Panc1 (cell line): ENCODE results near the gene BICDL2. TPM values are rescaled to one million over a fixed set of nuclear protein-coding genes. Genes with fewer than 3 reads are reported as not detected.

ENCODE experiments used
- ATAC-seq: fragments of 200-7000 bp; cut with Tn5 transposase; 2 replicates; pipeline ENCODE4 v1.9.1; 2020; ENCODE audit warnings: mild to moderate bottlenecking, moderate library complexity
- BruUV-seq: library from RNA; stranded (reverse); fragments of 400-500 nt; replicated peaks from 2 replicates; lab custom pipeline; 2021; lab: Mats Ljungman, UMichigan
- CTCF ChIA-PET: fragments of 300-600 bp; sonication (Branson Sonifier 250); formaldehyde crosslinking; loops from one replicate; lab custom pipeline; 2022; ENCODE audit warnings: antibody characterized with exemption; lab: Charles Lee
- POLR2A ChIA-PET: fragments of 300-600 bp; sonication (Branson Sonifier 250); formaldehyde crosslinking; loops from one replicate; lab custom pipeline; 2022; ENCODE audit warnings: antibody characterized with exemption; lab: Charles Lee
- DNase-seq: peaks from one replicate; pipeline ENCODE4 v3.0.0-alpha.2; 2010; ENCODE audit warnings: low read depth, low spot score
- H3K27ac ChIP-seq: 2 replicates; pipeline ENCODE4 v1.5.1; 2011; ENCODE audit warnings: mild to moderate bottlenecking, low read length, inconsistent platforms
- H3K27me3 ChIP-seq: fragments of 200-500 bp; sonication (Bioruptor generic); 2 replicates; pipeline ENCODE4 v1.6.0; 2014; ENCODE audit warnings: low read length, inconsistent platforms; ENCODE audit not compliant: control insufficient read depth, insufficient read depth
- H3K36me3 ChIP-seq: fragments of 200-500 bp; sonication (Bioruptor generic); 2 replicates; pipeline ENCODE4 v1.5.1; 2014; ENCODE audit warnings: inconsistent platforms, mild to moderate bottlenecking, low read length, moderate library complexity; ENCODE audit not compliant: control insufficient read depth, insufficient read depth
- H3K4me1 ChIP-seq: 2 replicates; pipeline ENCODE4 v1.5.1; 2011; ENCODE audit warnings: inconsistent platforms, mild to moderate bottlenecking, low read length, moderate library complexity; ENCODE audit not compliant: control insufficient read depth, insufficient read depth
- H3K4me3 ChIP-seq, 2 experiments: 2 replicates each; pipeline ENCODE4 v1.5.1; 2011 to 2012; ENCODE audit warnings: low read depth in 2 of 2, low read length in 2 of 2, mild to moderate bottlenecking in 2 of 2, inconsistent platforms in 1 of 2, moderate library complexity in 1 of 2
- H3K9me3 ChIP-seq: fragments of 200-500 bp; sonication (Bioruptor generic); 2 replicates; pipeline ENCODE4 v1.5.1; 2014; ENCODE audit warnings: low read depth, mild to moderate bottlenecking, inconsistent platforms, low read length, moderate library complexity; ENCODE audit not compliant: control insufficient read depth, insufficient read depth
- POLR2AphosphoS5 ChIP-seq: IDR thresholded peaks from 2 replicates; pipeline ENCODE4 v1.6.1; 2012; ENCODE audit warnings: mild to moderate bottlenecking, low read depth, low read length, moderate library complexity
- SIN3A ChIP-seq: IDR thresholded peaks from 2 replicates; pipeline ENCODE4 v1.6.1; 2012; ENCODE audit warnings: low read depth, mild to moderate bottlenecking, low read length, moderate library complexity, borderline replicate concordance; ENCODE audit not compliant: insufficient read depth
- TCF7L2 ChIP-seq: IDR thresholded peaks from 2 replicates; pipeline ENCODE4 v1.6.1; 2011; ENCODE audit warnings: mild to moderate bottlenecking, low read depth, low read length, inconsistent platforms
- in situ Hi-C: cut with HindIII; loops from 2 replicates; pipeline ENCODE4 v1.10.0; 2016; ENCODE audit warnings: low sequenced_read_pairs, low pct_unique_long_range_greater_than_20kb
- intact Hi-C: fragments of 100-400 bp; cut with micrococcal nuclease; formaldehyde crosslinking; loops from one replicate; pipeline ENCODE4 v1.10.0; 2022; ENCODE audit not compliant: unreplicated experiment
- total RNA-seq: library from RNA; stranded (reverse); gene quantifications from one replicate; pipeline ENCODE4 v1.2.1, GENCODE V29; 2021; ENCODE audit not compliant: unreplicated experiment
- TF ChIP-seq, protein P1 (sequence below), 2 experiments: IDR thresholded peaks; 2 replicates each; pipeline ENCODE4 v1.6.1; 2011 to 2012; ENCODE audit warnings: low read depth in 2 of 2, control low read depth in 1 of 2, low read length in 1 of 2, mild to moderate bottlenecking in 1 of 2, moderate library complexity in 1 of 2; ENCODE audit not compliant: insufficient read depth in 1 of 2
- TF ChIP-seq, protein P2 (sequence below): fragments of 450-650 bp; IDR thresholded peaks from 2 replicates; pipeline ENCODE4 v1.5.1; 2017; ENCODE audit warnings: mild to moderate bottlenecking

Gene BICDL2
- total RNA-seq, 1 experiment from 2014 or later, result 0.21 TPM

- Histone ChIP-seq H3K27ac (no peak overlapping the region), H3K27me3 (no peaks in the 10 kb centered on the region), H3K9me3 (no peaks in the 10 kb centered on the region), H3K4me3 (peak overlapping the region in 1 of 2 experiments; percentile 18; a peak in 3 of 4 replicates), H3K36me3 (no peaks in the 10 kb centered on the region), H3K4me1 (peaks cover 25% of the 10 kb centered on the region)
- DNase-seq, result no peak
- no TSS peak for BruUV-seq
- POLR2A ChIA-PET, result interaction anchor here (0.6 kb wide), 2 partner anchors 20 to 29 kb away, joined by 3 to 4 read pairs; no protein-coding TSS in a partner anchor
- TF ChIP-seq, protein P1, sequence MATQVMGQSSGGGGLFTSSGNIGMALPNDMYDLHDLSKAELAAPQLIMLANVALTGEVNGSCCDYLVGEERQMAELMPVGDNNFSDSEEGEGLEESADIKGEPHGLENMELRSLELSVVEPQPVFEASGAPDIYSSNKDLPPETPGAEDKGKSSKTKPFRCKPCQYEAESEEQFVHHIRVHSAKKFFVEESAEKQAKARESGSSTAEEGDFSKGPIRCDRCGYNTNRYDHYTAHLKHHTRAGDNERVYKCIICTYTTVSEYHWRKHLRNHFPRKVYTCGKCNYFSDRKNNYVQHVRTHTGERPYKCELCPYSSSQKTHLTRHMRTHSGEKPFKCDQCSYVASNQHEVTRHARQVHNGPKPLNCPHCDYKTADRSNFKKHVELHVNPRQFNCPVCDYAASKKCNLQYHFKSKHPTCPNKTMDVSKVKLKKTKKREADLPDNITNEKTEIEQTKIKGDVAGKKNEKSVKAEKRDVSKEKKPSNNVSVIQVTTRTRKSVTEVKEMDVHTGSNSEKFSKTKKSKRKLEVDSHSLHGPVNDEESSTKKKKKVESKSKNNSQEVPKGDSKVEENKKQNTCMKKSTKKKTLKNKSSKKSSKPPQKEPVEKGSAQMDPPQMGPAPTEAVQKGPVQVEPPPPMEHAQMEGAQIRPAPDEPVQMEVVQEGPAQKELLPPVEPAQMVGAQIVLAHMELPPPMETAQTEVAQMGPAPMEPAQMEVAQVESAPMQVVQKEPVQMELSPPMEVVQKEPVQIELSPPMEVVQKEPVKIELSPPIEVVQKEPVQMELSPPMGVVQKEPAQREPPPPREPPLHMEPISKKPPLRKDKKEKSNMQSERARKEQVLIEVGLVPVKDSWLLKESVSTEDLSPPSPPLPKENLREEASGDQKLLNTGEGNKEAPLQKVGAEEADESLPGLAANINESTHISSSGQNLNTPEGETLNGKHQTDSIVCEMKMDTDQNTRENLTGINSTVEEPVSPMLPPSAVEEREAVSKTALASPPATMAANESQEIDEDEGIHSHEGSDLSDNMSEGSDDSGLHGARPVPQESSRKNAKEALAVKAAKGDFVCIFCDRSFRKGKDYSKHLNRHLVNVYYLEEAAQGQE (IDR thresholded peaks at IDR 0.05; ENCODE audit: insufficient read depth in 1 of 2, low read depth in 2 of 2, low read length in 1 of 2), result no peak
- TF ChIP-seq POLR2AphosphoS5, result no peak
- TF ChIP-seq, protein P2, sequence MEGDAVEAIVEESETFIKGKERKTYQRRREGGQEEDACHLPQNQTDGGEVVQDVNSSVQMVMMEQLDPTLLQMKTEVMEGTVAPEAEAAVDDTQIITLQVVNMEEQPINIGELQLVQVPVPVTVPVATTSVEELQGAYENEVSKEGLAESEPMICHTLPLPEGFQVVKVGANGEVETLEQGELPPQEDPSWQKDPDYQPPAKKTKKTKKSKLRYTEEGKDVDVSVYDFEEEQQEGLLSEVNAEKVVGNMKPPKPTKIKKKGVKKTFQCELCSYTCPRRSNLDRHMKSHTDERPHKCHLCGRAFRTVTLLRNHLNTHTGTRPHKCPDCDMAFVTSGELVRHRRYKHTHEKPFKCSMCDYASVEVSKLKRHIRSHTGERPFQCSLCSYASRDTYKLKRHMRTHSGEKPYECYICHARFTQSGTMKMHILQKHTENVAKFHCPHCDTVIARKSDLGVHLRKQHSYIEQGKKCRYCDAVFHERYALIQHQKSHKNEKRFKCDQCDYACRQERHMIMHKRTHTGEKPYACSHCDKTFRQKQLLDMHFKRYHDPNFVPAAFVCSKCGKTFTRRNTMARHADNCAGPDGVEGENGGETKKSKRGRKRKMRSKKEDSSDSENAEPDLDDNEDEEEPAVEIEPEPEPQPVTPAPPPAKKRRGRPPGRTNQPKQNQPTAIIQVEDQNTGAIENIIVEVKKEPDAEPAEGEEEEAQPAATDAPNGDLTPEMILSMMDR, result no peak
- no peak for TF ChIP-seq TCF7L2
- TF ChIP-seq SIN3A, result no peak
- intact Hi-C loops, result no loop called here
- CTCF ChIA-PET, result interaction anchor here (0.7 to 1.2 kb wide), 4 partner anchors 16 to 27 kb away, joined by 3 to 11 read pairs (median 4); partner anchors contain the start of gene TNFRSF12A
- in situ Hi-C loops, result no loop called here
- ATAC-seq, result peak; percentile 60
These were observed 32.4 kb downstream of the BICDL2 start for GRCh38 chr16:3004319-3004718.

DNA sequence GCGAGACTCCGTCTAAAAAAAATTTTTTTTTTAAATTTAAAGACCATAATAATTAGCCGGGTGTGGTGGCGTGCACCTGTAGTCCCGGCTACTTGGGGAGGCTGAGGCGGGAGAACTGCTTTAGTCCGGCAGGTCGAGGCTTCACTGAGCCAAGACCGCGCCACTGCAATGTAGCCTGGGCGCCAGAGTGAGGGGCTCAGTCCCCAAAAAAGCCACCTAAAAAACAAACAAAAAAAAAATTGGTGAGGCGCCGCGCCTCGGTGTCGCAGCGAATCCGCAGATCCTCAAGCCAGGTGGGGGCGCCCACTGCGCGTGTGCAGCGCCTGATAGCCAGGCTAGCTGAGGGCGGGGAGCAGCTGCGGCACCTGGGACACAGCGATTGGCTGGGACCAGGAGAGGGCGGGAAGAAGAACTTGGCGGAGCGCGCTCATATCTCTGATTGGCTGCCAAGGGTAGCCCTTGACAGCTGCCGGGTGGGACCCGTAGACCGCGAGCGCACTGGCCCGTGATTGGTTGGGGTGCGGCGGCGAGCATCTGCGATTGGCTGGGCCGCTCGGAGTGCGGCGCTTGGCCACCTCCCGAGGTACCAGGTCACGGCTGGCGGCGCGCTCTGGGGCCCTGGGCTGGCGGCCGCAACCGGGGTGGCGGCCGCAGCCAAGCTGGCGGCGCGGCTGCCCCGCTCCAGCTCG, 33.0 kb downstream of the BICDL2 start:
- in situ Hi-C loops (no loop called here), intact Hi-C loops (no loop called here)
- H3K4me3 ChIP-seq, result peak overlapping the region; percentile 36 to 37
- no peaks in the 10 kb centered on the region for H3K36me3 ChIP-seq
- TF ChIP-seq, protein P1 (IDR thresholded peaks at IDR 0.05; ENCODE audit: insufficient read depth in 1 of 2, low read depth in 2 of 2, low read length in 1 of 2), result peak in 1 of 2 experiments; percentile 7; a peak in 1 of 4 replicates
- TF ChIP-seq POLR2AphosphoS5 (peak; percentile 51; the same call in 1 of the 2 replicates), SIN3A (0 out of 2 replicates have a peak, but pooled peaks have one; percentile 33), TCF7L2 (no peak)
- TF ChIP-seq, protein P2, result peak; percentile 92
- peak; percentile 98 for DNase-seq
- ATAC-seq, result peak; percentile 97
- H3K4me1 ChIP-seq, result peaks cover 25% of the 10 kb centered on the region
- no peaks in the 10 kb centered on the region for H3K27me3 ChIP-seq
- ChIA-PET CTCF (interaction anchor here (0.7 to 1.2 kb wide), 4 partner anchors 16 to 27 kb away, joined by 3 to 11 read pairs (median 4); partner anchors contain the start of gene TNFRSF12A), POLR2A (no interaction called here)
- no TSS peak for BruUV-seq
- peak overlapping the region; percentile 69 for H3K27ac ChIP-seq
- H3K9me3 ChIP-seq, result no peaks in the 10 kb centered on the region
